ENCODE data around the gene MINAR2. TPM values are rescaled to one million over a fixed set of nuclear protein-coding genes. Genes with fewer than 3 reads are reported as not detected.

Gene MINAR2
- total RNA-seq, 1 experiment from 2014 or later: not detected

- in situ Hi-C loops (cut with HindIII; ENCODE audit: low pct_unique_long_range_greater_than_20kb, low sequenced_read_pairs): no loop called here
Measured at GRCh38 chr5:129768735-129769134, 20.8 kb downstream of the MINAR2 start.

GRCh38 chr5:129770024-129770820 lies 22.3 kb downstream of the MINAR2 start:
- DNase-seq (ENCODE audit: low read depth): no peak
- in situ Hi-C loops (cut with HindIII; ENCODE audit: low pct_unique_long_range_greater_than_20kb, low sequenced_read_pairs): no loop called here

More at GRCh38 chr5:129768735-129769134, 20.8 kb downstream of the MINAR2 start:
- DNase-seq (ENCODE audit: low read depth): no peak

- DNase-seq (ENCODE audit: low read depth): peak; percentile 21
- in situ Hi-C loops (cut with HindIII; ENCODE audit: low pct_unique_long_range_greater_than_20kb, low sequenced_read_pairs): no loop called here
Measured at GRCh38 chr5:129771058-129771838, 23.4 kb downstream of the MINAR2 start.

- DNase-seq (ENCODE audit: low read depth): no peak
- in situ Hi-C loops (cut with HindIII; ENCODE audit: low pct_unique_long_range_greater_than_20kb, low sequenced_read_pairs): no loop called here
Measured at GRCh38 chr5:129773376-129773775, 25.5 kb downstream of the MINAR2 start.

GRCh38 chr5:129781594-129781993 lies 33.7 kb downstream of the MINAR2 start:
- no peak for DNase-seq (ENCODE audit: low read depth)
- in situ Hi-C loops (cut with HindIII; ENCODE audit: low pct_unique_long_range_greater_than_20kb, low sequenced_read_pairs): no loop called here

GRCh38 chr5:129803403-129803802 lies 55.5 kb downstream of the MINAR2 start:
- no peak for DNase-seq (ENCODE audit: low read depth)
- in situ Hi-C loops (cut with HindIII; ENCODE audit: low pct_unique_long_range_greater_than_20kb, low sequenced_read_pairs): no loop called here

- in situ Hi-C loops (cut with HindIII; ENCODE audit: low pct_unique_long_range_greater_than_20kb, low sequenced_read_pairs): no loop called here
- no peak for DNase-seq (ENCODE audit: low read depth)
Measured at GRCh38 chr5:129804705-129805104, 56.8 kb downstream of the MINAR2 start.

GRCh38 chr5:129807162-129807814 lies 59.4 kb downstream of the MINAR2 start:
- no peak for DNase-seq (ENCODE audit: low read depth)
- in situ Hi-C loops (cut with HindIII; ENCODE audit: low pct_unique_long_range_greater_than_20kb, low sequenced_read_pairs): no loop called here

Other genes starting within 250 kb of the MINAR2 start
- not detected in 2 replicates for gene CHSY3, start 156.4 kb downstream of the MINAR2 start, total RNA-seq (2014; rRNA removed; shearing (Covaris generic); ENCODE audit: low replicate concordance)

Data from Caki2 (cell line).